Cerebellar nuclear complex (tissue), 1 donor: Measurements from ENCODE around the gene ACY1.
A peak's percentile ranks its signal among the peaks of the same experiment; 100 is the strongest.
"Not testable (repeated sequence)": the region's sequence is repeated elsewhere in the genome, so short reads cannot be mapped to it uniquely, and the experiment has no call there.

Experiments used
- DNase-seq, 2 experiments: peaks; one replicate each; lab custom pipeline; 2025; lab: John Stamatoyannopoulos, UW

The ACY1 gene

DNA sequence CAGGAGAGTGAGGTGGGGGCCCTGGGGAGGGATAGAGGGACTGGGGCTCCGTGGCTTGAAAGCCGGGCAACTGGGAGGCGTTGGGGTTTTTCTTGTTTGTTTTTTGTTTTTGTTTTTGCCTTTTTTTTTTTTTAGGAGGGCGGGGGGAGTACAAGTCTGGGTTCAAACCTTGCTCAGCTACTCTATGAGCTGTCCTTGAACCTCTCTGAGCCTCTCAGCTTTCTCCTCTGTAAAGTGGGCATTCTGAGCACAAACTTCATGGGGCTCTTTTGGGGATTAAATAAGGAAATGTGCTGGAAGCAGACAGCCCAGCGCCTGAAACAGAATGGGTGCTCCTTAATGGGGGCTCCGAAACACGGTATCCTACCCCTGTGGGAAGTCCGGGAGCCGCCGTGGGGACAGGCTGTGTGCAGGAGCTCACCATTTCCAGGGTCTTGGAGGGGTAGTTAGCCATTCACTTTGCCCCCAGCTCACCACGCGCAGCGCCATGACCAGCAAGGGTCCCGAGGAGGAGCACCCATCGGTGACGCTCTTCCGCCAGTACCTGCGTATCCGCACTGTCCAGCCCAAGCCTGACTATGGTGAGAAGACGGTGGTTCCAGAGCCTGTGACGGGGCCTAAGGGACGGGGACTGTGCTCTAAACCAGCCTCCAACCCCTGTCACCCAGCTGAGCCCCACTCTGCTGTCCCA is 388 bp downstream of the ACY1 start:
- DNase-seq = no peak

DNA sequence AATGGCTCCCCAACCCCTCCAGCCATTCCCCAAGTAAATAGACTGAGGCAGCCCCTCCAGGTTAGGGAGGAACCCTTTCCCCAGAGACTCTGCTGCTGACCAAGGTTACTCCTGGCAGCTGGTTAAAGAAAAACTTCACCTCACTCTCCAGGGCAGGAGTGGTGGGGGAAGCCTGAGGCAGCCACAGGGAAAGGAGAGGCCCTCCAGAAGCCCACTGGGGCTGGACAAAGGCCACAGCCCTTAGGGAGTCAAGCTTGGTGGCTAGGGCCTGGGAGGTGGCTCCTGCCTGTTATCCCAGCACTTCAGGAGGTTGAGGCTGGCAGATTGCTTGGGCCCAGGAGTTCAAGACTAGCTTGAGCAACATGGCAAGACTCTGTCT is 923 bp downstream of the ACY1 start:
- DNase-seq = no peak

DNA sequence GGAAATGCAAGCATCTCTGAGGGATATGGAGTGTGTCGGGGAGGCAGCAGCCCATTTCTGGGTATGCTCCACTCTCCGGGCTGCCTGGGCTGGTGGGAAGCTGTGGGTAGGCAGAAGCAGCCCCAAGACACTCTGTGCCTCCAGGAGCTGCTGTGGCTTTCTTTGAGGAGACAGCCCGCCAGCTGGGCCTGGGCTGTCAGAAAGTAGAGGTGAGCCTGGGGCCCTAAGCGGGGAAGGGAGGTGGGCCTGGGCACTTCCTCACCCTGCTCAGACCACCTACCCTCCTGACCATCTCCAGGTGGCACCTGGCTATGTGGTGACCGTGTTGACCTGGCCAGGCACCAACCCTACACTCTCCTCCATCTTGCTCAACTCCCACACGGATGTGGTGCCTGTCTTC is 1.7 kb downstream of the ACY1 start:
- DNase-seq = no peak

DNA sequence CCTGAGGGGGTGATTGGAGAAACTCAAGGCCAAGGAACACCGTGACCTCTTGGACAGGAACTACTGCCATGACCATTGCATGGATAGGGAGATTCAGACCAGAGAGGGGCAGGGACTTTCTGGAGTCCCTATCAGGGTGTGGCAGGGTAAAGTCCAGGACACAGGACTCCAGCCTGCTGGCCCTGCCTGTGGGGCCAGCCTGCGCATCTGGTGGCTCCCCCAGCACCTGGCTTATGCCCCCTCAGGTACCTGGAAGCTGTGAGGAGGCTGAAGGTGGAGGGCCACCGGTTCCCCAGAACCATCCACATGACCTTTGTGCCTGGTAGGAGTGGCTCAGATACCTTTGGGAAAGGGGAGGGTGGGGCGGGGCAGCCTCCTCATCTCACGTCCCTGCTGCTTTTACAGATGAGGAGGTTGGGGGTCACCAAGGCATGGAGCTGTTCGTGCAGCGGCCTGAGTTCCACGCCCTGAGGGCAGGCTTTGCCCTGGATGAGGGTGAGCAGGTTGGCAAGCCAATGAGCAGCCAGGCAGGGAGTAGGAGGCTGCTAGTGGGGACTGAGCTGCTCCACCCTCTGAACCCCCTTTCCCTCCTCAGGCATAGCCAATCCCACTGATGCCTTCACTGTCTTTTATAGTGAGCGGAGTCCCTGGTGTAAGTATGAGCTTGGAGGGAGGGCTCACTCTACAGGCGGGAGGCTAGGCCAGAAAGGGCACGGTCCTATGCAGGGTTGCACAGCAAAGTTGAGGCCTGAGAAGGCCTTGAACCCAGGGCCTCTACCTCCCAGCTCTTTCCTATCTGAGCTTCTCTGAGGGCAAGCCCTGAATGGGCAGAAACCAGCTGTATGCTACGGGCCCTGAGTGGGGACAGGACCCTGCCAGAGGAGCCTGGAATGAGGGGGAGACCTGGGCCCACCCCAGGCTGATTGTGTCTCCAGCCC is 2.9 kb downstream of the ACY1 start:
- no peak for DNase-seq

DNA sequence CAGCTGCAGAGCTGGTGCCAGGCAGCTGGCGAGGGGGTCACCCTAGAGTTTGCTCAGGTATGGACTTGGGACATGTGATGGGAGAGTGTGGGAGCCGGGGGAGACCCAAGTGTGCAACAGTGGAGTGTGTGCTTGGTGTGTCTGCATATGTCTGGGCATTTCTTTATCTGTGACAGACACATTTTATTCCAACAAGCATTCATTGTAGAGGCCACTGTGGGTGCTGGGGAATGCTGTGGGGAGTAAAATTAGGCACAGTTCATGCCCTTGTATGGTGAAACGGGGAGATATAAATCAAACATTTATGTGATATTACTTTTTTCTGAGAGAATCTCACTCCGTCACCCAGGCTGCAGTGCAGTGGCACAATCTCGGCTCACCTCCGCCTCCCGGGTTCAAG is 4.2 kb downstream of the ACY1 start:
- DNase-seq = no peak

DNA sequence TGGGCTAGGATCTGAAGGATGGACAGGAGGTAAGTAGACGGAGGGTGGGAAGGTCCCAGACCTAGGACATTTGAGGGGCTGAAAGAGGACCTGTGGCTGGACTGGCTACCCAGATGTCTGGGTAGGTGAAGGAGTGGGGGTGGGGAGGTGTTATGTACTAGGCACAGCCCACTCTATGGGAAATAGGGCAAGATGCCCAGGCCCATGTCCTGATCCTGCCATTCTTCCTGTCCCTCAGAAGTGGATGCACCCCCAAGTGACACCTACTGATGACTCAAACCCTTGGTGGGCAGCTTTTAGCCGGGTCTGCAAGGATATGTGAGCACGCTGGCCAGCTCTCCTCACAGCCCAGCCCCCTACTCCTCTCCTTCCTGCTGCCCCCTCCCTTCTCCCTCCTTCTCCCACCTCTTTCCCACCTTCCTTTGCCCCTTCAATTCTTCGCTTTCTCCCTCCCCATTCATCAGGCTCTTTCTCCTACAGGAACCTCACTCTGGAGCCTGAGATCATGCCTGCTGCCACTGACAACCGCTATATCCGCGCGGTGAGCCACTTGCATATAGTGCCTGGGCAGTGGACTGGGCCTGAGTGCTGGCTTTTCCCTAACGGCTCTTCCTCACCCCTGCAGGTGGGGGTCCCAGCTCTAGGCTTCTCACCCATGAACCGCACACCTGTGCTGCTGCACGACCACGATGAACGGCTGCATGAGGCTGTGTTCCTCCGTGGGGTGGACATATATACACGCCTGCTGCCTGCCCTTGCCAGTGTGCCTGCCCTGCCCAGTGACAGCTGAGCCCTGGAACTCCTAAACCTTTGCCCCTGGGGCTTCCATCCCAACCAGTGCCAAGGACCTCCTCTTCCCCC is 5.2 kb downstream of the ACY1 start:
- DNase-seq = no peak

DNA sequence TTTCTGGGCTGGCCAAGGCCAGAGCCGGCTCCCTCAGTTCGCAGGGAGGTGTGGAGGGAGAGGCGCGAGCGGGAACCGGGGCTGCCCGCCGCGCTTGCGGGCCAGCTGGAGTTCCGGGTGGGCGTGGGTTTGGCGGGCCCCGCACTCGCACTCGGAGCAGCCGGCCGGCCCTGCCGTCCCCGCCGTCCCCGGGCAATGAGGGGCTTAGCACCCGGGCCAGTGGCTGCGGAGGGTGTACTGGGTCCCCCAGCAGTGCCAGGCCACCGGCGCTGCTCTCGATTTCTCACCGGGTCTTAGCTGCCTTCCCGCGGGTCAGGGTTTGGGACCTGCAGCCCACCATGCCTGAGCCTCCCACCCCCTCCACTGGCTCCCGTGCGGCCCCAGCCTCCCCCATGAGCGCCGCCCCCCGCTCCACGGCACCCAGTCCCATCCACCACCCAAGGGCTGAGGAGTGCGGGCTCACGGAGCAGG is 7.2 kb downstream of the ACY1 start:
- DNase-seq = not testable (repeated sequence)

DNA sequence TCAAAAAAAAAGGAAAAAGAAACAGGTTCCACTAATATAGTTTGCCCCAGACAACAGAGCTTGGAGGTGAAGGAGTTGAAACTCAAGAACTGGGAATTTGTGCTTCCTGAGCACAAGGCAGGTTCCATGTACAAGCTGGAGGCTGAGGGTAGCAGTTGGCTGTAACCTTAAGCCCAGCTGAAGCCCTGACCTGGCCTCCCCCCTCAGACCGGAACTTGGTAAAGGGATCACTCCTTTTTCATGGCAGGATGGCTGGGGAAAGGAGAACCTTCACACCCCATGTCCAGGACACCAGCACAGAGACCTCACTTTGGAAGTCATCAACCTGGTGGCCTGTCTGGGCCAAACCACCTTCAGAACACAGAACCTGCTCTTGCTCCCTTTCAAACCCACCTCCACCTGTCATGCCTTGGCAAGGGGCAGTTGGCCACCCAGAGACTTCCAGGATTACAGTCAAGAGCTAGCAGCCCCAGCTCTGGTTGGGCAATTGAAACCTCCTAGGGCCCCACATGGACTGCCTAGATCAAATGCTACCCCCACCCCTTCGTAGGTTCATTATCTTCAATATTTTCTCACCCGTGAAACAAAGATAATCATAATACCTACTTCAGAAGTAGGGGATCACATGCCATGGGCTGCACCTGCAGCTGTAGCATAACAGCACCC is 8.8 kb downstream of the ACY1 start:
- DNase-seq = no peak

DNA sequence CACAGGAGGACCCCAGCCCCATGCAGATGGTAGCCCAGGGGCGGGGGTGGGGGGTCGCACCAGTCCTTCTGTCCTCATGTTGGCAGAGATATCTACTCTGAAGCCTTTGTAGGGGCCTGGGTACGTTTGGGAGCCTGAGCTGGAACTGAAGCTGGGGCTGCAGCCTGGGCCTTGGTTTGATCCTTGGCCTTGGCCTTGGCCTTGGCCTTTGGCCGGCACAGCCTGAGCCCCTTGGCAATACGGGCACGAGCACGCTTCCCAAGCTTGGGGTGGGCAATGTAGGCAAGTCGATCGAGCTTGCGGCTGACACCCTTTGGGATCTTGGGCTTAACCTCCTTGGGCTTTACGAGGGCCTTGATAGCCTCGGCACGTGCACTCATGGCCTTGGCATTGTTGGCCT is 10.3 kb downstream of the ACY1 start:
- DNase-seq = not testable (repeated sequence)

DNA sequence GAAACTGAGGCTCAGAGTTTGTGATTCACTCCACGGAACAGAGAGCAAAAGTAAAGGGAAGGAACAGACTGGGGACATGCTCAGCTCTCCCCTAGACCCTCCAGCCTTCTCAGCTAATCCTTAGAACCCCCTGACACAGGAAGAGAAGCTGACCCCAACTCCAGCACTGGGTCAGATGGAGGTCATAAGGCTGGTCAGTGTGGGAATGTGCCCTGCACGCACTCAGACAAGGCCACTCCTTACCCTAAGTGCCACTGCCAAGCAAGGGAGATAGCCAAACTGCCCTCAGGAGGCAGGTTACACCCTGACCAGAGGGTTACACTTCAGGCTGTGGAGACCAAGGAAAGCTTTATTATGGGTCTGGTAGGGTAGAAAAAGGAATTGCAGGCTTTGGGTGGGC is 11.2 kb downstream of the ACY1 start:
- no peak for DNase-seq

DNA sequence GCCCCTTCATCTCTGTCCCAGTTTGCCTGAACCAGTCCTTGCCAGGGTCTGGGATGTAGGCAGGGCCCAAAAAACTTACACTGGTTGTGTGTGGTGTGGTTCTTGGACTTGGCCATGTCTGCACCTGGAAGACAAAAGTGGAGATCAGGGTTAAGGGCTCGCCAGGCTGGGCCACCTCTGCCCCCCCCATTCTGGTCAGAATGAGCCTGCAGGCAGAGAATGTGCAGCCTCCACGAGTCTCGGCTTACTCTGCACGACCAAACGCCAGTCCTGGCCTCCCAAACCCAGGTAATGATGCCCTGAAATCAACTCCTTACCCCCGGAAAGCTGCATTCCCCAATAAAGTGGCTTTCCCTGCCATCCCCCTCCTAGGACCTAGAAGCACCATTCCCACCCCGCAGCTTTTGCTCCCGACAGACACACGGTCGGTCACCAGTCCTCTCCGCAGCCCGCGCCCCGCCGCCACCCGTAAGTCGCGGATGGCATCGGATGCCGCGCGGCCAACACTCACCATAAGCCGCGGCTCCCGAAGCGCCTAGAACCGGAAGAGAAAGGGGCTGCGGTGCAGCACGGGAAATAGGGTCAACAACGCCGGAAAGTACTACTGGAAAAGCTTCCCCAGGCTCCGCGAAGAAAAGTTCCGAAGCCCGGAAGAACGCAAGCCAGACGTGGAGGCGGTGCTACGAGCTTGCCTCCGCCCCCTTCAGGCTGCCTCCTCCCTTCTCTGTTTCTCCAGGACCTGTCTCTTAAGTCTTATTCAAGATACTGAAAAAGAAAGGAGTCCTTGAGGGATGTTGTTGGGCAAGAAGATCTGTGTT is 12.2 kb downstream of the ACY1 start, which contains the start of gene RPL29:
Gene RPL29 (minus strand): TSS at position 550 of the 818 bp plus-strand sequence. CDS start 434 bp downstream, at position 116.
- DNase-seq = peak in 1 of 2 experiments; percentile 68

DNA sequence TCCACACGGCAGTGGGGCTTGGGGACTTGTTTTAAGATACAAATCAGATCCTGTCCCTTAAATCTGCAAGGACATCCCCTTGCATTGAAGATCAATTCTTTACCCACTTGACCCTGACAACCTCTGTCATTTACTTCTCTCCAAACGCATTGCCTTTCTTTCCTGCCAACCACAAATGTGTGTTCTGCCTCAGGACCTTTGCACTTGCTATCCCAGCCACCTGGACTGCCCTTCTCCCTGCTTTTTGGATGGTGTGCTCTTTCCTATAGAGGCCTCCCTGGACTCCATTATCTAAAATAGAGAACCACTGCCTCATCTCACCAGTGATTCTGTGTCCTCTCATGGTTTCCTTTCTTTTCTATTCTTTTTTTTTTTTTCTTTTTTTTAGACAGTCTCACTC is 13.8 kb downstream of the ACY1 start:
- no peak for DNase-seq

DNA sequence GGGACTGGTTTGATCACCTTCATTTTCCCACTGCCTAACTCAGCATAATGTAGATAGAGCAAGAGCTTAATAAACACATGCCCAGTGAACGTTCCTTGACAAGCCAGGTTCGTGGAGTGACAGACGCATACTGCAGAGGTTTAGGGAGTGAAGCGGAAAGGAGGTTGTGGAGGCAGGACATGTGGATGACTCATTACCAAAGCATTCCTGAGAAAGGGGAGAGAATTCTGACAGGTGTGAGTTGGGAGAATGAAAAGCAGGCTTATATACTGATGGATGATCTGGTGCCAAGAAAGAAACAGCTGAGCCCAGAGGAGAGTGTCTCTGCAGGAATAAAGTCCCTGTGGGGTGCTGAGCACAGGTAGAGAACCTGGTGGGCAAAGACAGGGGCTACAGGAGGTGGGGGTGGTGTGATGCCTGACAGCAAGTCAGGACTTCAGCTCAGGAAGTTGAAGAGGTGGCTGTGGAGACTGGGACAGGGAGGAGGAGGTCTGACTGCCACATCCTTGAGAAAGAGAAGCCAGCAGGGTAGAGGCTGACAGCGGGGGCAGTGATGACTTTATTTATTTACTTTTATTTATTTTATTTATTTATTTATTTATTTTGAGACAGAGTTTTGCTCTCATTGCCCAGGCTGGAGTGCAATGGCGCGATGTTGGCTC is 14.7 kb downstream of the ACY1 start:
- DNase-seq = no peak

DNA sequence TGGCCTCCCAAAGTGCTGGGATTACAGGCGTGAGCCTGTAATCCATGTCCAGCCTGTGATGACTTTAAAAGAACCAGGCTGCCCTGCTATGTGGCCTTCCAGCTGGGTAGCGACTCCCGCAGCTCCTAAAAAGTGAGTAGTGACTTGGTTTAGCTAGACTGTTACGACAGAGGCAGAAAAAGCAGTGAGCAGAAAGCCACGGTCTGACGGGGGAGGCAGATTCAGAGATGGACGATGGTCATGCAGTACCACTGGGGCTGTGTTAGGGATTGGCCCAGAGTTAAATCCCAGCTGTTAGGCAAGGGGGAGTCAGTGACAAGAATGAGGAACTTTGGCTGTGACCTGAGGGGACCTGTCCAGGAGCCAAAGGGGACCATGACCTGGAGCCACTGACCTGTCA is 15.4 kb downstream of the ACY1 start:
- DNase-seq = no peak

DNA sequence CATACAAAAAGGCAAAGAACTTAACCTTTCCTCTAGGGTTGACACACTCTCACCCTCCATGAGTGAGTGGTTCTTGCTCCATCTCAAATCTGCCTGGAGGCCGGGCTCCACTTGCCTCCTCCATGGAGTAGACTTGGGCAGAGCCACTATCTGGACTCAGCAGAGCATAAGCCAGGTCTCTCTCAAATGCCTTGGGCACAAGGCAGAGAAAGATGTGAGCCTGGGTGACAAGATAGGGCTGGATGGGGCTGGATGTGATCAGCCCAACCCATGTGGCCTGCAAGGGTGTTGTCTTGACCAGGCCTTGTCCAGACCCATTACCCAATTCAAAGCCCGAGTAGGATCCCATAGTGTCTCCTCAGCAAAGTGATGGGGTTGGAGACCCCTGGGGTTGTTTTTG is 16.5 kb downstream of the ACY1 start:
- DNase-seq = no peak

DNA sequence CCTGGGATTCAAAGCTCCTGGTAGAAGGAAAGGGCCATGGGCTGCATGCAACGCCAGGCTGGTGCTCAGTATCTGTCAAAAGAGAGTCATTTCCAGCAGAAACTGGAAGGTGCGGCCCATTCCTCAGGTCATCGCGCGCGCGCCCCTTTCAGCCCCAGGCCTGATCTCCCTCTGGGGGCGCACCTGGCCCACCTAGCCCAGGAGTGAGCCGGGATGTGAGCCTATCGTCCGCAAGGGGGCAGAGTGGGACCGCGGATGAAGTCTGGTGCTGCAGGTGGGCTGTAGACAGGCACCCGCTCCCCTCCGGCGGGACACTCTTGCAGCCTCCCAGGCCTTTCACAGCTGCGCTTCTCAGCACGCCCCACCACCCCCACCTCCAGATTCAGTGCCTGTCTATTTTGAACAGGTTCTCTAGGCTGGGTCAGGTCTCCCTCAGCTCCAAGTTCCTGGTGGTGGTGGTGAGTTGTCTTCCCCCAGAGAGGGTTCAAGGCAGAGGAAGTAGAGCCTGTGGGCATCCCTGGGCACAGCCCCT is 18.2 kb downstream of the ACY1 start:
- peak in 1 of 2 experiments; percentile 50 for DNase-seq

DNA sequence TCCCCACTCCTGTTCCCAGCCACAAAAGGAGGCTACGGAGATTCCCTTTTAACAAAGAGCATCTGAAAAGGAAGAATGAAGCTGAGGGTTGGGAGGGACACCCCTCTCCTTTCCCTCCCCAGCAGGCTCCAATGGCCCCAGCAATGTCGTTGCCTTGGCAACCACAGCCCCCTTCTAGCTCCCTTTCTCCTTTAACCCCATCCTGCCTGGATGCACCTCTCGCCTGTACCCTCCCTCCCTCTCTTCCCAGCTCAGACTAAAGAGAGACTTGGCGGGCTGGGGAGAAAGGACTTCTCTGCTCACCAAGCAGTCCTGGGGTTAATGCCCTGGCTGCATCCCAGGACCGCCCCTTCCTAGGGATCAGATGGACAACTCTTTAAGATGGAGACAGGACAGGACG is 19.4 kb downstream of the ACY1 start:
- no peak for DNase-seq

DNA sequence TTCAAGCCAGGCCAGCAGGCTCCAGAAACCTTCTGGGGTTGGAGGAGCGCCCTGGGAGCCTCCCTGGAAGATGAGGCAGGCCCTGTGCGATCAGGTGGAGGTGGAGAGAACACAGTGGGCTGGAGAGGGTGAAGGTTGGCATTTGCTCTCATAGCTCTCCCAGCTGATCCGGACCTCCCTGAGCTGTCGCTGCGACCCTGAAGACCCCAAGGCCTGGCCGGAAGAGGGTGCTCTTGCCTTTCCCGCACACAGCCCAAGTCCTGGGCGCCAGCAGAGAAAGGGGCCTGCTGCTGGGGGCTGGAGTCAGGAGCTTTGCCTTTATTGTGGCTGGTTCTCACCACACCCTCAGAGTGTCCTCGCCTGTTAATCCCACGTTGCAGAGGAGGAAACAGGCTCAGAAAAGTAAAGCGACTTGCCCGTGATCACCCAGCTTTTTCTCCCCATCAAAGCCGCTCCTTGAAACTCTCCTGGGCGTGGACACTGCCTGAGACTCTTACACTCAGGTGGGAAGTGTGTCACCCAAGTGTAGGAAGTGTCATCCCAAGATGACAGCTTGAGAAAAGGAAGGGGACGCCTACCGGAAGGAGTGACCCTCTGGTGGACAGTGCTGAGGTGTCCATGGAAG is 20.9 kb downstream of the ACY1 start:
- no peak for DNase-seq

DNA sequence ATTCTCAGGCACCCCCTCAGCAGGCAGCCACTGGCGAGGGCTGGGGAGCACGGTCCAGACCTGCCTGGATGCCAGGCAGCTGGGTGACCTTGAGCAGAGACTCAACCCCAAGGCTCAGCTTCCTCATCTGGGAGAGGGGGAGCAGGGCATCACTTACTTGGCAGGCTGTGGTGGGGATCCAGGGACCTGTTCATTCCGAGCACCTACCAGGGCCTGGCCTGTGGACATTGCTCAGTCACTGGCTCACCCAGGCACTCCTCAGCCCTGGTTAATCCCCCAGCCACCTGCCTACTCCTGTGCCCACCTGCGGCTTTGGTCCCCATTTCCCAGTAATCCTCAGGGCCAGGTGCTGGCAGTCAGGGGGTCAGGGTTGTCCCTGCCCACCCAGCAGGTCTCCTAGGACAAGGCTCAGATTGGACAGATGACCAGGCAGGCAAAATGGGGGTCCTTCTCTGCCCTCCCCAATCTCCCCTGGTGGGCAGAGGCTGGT is 21.6 kb downstream of the ACY1 start:
- no peak for DNase-seq
